ENCODE measurements around the gene ABCA10. TPM values are rescaled to one million over a fixed set of nuclear protein-coding genes. Genes with fewer than 3 reads are reported as not detected.

Gene ABCA10
- total and polyA plus RNA-seq, 2 experiments from 2014 or later = not detected

- TF ChIP-seq, protein P1, sequence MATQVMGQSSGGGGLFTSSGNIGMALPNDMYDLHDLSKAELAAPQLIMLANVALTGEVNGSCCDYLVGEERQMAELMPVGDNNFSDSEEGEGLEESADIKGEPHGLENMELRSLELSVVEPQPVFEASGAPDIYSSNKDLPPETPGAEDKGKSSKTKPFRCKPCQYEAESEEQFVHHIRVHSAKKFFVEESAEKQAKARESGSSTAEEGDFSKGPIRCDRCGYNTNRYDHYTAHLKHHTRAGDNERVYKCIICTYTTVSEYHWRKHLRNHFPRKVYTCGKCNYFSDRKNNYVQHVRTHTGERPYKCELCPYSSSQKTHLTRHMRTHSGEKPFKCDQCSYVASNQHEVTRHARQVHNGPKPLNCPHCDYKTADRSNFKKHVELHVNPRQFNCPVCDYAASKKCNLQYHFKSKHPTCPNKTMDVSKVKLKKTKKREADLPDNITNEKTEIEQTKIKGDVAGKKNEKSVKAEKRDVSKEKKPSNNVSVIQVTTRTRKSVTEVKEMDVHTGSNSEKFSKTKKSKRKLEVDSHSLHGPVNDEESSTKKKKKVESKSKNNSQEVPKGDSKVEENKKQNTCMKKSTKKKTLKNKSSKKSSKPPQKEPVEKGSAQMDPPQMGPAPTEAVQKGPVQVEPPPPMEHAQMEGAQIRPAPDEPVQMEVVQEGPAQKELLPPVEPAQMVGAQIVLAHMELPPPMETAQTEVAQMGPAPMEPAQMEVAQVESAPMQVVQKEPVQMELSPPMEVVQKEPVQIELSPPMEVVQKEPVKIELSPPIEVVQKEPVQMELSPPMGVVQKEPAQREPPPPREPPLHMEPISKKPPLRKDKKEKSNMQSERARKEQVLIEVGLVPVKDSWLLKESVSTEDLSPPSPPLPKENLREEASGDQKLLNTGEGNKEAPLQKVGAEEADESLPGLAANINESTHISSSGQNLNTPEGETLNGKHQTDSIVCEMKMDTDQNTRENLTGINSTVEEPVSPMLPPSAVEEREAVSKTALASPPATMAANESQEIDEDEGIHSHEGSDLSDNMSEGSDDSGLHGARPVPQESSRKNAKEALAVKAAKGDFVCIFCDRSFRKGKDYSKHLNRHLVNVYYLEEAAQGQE (IDR thresholded peaks at IDR 0.05; ENCODE audit: unreplicated experiment) = no peak
These were observed 606 bp downstream of the ABCA10 start (continued) for GRCh38 chr17:69228018-69228417.

DNA sequence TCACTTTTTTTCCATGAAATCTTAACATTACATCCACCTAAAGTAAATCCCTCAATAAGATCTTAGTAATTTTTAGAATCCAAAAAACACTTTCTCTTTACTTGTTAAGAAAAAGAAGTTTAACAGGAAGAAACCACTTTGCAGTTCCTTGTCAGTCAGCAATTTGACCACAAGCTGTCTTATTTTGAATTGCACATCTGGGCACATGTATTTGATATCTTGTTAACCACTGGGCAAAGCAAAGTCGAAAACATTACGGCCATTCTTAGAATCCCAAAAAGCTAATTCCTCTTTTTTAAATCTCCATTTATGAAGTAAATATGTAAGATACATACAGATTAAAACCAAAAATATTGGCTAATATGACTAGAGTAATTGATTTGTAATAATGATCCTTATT is 1.1 kb downstream of the ABCA10 start:
- no peak for ATAC-seq
- H3K27me3 Mint-ChIP-seq (ENCODE audit: insufficient read depth, low read depth, poor library complexity) = peaks cover 2% of the 10 kb centered on the region
- no peaks in the 10 kb centered on the region for H3K9me3 Mint-ChIP-seq

More for the DNA sequence above, 1.1 kb downstream of the ABCA10 start:
- Histone ChIP-seq H3K36me3 (ENCODE audit: insufficient read depth) (no peaks in the 10 kb centered on the region), H3K4me2 (no peak overlapping the region), H3K27ac (ENCODE audit: low read depth) (no peak overlapping the region), H3K4me1 (ENCODE audit: insufficient read depth) (no peaks in the 10 kb centered on the region; the same call in 1 of the 2 replicates), H3F3A (replicated peaks; ENCODE audit: low read depth) (no peaks in the 10 kb centered on the region), H3K79me2 (replicated peaks; ENCODE audit: insufficient read depth) (no peaks in the 10 kb centered on the region), H3K9me2 (ENCODE audit: insufficient read depth) (no peaks in the 10 kb centered on the region), H3K4me3 (no peak overlapping the region), H4K20me1 (replicated peaks; ENCODE audit: insufficient read depth) (no peaks in the 10 kb centered on the region), H2AFZ (no peak overlapping the region), H3K27me3 (ENCODE audit: insufficient read depth) (no peaks in the 10 kb centered on the region)
- no peak for TF ChIP-seq POLR2AphosphoS5 (IDR thresholded peaks at IDR 0.05; ENCODE audit: low read depth)
- TF ChIP-seq CTCF (conservative IDR thresholded peaks at IDR 0.05; ENCODE audit: low read depth in 2 of 2) = no peak
- no peak for TF ChIP-seq ETS1 (IDR thresholded peaks at IDR 0.05)
- TF ChIP-seq NANOG (IDR thresholded peaks at IDR 0.05; ENCODE audit: borderline replicate concordance) = no peak
- no peak for TF ChIP-seq ZNF331 (CRISPR knock-in tag; IDR thresholded peaks at IDR 0.05; ENCODE audit: low read depth)
- TF ChIP-seq ZNF114 (CRISPR knock-in tag; IDR thresholded peaks at IDR 0.05) = no peak
- TF ChIP-seq, protein P1 (IDR thresholded peaks at IDR 0.05; ENCODE audit: unreplicated experiment) = no peak
- TF ChIP-seq EZH2phosphoT487 (IDR thresholded peaks at IDR 0.05; ENCODE audit: unreplicated experiment) = no peak
- TF ChIP-seq EZH2 (IDR thresholded peaks at IDR 0.05; ENCODE audit: low read depth, unreplicated experiment) = no peak
- no peak for TF ChIP-seq CREB1 (CRISPR knock-in tag; IDR thresholded peaks at IDR 0.05; ENCODE audit: low read depth)
- DNase-seq (ENCODE audit: low spot score) = no peak
- Mint-ChIP-seq H3K36me3 (ENCODE audit: low read depth) (no peaks in the 10 kb centered on the region), H3K27ac (no peak overlapping the region), H3K4me1 (no peaks in the 10 kb centered on the region), H3K4me3 (no peak overlapping the region)
